ENCODE measurements around the gene ADGRL1. TPM values are rescaled to one million over a fixed set of nuclear protein-coding genes. Genes with fewer than 3 reads are reported as not detected.

ADGRL1 gene
- total RNA-seq, 2 experiments from 2014 or later: 6.3 to 7.7 TPM

- H3K9me3 Mint-ChIP-seq (ENCODE audit: insufficient read depth): no peaks in the 10 kb centered on the region
- peaks cover 8% of the 10 kb centered on the region for H3K36me3 Mint-ChIP-seq (ENCODE audit: low read depth)
- ATAC-seq: peak; percentile 31
Measured at GRCh38 chr19:14166999-14167575, 38.9 kb downstream of the ADGRL1 start.

DNA sequence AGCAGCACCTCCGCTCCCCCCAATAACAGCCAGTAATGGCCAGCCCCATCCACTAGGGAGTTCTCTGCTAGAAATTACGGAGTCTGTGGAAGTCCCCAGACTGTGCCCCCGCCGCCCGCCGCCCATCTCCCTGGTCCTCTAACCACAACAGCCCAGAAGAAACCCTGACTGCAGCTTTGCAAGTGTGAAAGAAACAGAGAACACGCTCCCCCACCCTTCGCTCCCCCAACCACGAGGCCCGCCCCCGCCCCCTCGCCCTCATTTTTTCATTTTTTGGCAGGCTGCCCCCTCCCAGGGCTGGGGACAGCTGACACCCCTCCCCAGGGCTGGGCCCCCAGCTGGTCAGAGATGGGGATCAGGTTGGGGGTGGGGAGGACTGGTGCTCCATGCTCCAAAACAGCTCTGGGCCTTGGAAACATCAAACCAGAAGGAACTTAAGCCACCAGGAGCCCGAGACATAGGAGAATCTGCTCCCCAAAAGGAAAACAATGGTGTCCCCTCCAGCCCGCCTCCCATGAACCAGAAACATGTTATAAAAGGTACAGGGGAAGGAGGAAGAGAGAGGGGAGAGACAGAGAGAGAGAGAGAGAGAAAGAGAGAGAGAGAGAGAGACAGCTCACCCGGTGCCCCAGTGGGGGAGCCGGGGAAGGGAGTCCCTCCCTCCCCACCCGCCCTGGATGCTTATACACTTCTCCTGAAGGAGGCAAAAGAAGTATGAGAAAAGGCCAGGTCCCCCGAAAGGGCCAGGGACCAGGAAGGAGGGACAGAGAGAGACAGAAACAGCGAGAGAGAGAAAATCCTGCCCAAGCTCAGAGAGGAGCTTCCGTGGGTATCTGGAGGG lies 39.8 kb downstream of the ADGRL1 start:
- H3K27me3 Mint-ChIP-seq (ENCODE audit: low read depth): no peaks in the 10 kb centered on the region
- H3K4me1 Mint-ChIP-seq (ENCODE audit: low read depth): peaks cover 33% of the 10 kb centered on the region
- ChIA-PET POLR2A (interaction anchor here (0.7 to 1.2 kb wide), 4 partner anchors 14 to 261 kb away, joined by 3 to 4 read pairs (median 3); partner anchors contain the start of gene ASF1B), CTCF (interaction anchor here (1.0 to 2.0 kb wide), 4 partner anchors 18 to 84 kb away, joined by 3 to 7 read pairs (median 5); partner anchors contain the start of gene ASF1B)
- peak; percentile 5 for ATAC-seq
- H3K4me3 Mint-ChIP-seq: peak overlapping the region; percentile 68
- H3K9me3 Mint-ChIP-seq (ENCODE audit: insufficient read depth): no peaks in the 10 kb centered on the region
- peak overlapping the region; percentile 81 for H3K27ac Mint-ChIP-seq
- DNase-seq: no peak
- H3K36me3 Mint-ChIP-seq (ENCODE audit: low read depth): peaks cover 8% of the 10 kb centered on the region

More at GRCh38 chr19:14166999-14167575, 38.9 kb downstream of the ADGRL1 start:
- H3K27ac Mint-ChIP-seq: peak overlapping the region; percentile 81
- H3K27me3 Mint-ChIP-seq (ENCODE audit: low read depth): no peaks in the 10 kb centered on the region
- CTCF ChIA-PET: interaction anchor here (1.0 to 2.0 kb wide), 5 partner anchors 19 to 85 kb away, joined by 3 to 7 read pairs (median 5); partner anchors contain the start of gene ASF1B
- peak overlapping the region; percentile 68 for H3K4me3 Mint-ChIP-seq
- POLR2A ChIA-PET: interaction anchor here (0.9 to 1.2 kb wide), 4 partner anchors 13 to 325 kb away, joined by 3 to 4 read pairs (median 3); partner anchors contain the start of gene ASF1B
- no peak for DNase-seq
- H3K4me1 Mint-ChIP-seq (ENCODE audit: low read depth): peaks cover 33% of the 10 kb centered on the region

GRCh38 chr19:14164724-14165493 lies 41.1 kb downstream of the ADGRL1 start:
- ATAC-seq (no peak), DNase-seq (no peak)
- Mint-ChIP-seq H3K9me3 (ENCODE audit: insufficient read depth) (no peaks in the 10 kb centered on the region), H3K27ac (no peak overlapping the region), H3K36me3 (ENCODE audit: low read depth) (peaks cover 1% of the 10 kb centered on the region), H3K27me3 (ENCODE audit: low read depth) (no peaks in the 10 kb centered on the region), H3K4me1 (ENCODE audit: low read depth) (peaks cover 30% of the 10 kb centered on the region), H3K4me3 (no peak overlapping the region)
- ChIA-PET POLR2A (no interaction called here), CTCF (interaction anchor here (2.0 kb wide), 1 partner anchor 28 kb away, joined by 7 read pairs; the partner anchor contains the start of gene ASF1B)

GRCh38 chr19:14164082-14164481 lies 41.9 kb downstream of the ADGRL1 start:
- CTCF ChIA-PET: interaction anchor here (0.9 kb wide), 1 partner anchor 27 kb away, joined by 4 read pairs; the partner anchor contains the start of gene ASF1B
- no peak for DNase-seq
- no peak overlapping the region for H3K27ac Mint-ChIP-seq
- no peak overlapping the region for H3K4me3 Mint-ChIP-seq
- POLR2A ChIA-PET: interaction anchor here (0.6 kb wide), 1 partner anchor 118 kb away, joined by 3 read pairs; no protein-coding TSS in a partner anchor
- peaks cover 28% of the 10 kb centered on the region for H3K4me1 Mint-ChIP-seq (ENCODE audit: low read depth)
- H3K36me3 Mint-ChIP-seq (ENCODE audit: low read depth): no peaks in the 10 kb centered on the region
- no peaks in the 10 kb centered on the region for H3K27me3 Mint-ChIP-seq (ENCODE audit: low read depth)
- no peak for ATAC-seq
- no peaks in the 10 kb centered on the region for H3K9me3 Mint-ChIP-seq (ENCODE audit: insufficient read depth)

DNA sequence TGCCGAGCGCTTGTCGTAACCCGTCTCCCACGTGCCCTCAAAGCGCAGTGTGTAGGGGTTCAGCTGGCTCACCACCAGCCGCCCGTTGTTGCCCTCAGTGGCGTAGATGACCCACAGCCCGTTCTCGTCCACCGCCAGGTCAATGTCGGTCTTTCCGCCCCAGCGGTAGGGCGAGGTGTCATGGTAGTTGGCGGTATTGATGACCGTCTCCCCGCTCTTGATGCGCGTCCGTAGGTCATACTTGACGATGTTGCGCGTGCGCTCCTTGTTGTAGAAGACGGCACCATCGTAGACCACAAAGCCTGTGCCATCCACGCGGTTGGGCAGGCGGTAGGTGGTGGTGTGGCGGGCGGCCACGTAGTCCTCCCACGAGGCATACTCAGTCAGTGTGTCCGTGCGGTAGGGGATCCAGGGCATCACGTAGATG lies 43.1 kb downstream of the ADGRL1 start:
- H3K27ac Mint-ChIP-seq: no peak overlapping the region
- CTCF ChIA-PET: no interaction called here
- DNase-seq: no peak

GRCh38 chr19:14161305-14161704 lies 44.7 kb downstream of the ADGRL1 start:
- ChIA-PET POLR2A (interaction anchor here (1.0 kb wide), 1 partner anchor 20 kb away, joined by 4 read pairs; no protein-coding TSS in a partner anchor), CTCF (interaction anchor here (1.3 kb wide), 1 partner anchor 24 kb away, joined by 3 read pairs; no protein-coding TSS in a partner anchor)
- no peak for DNase-seq
- no peaks in the 10 kb centered on the region for H3K9me3 Mint-ChIP-seq (ENCODE audit: insufficient read depth)
- H3K27me3 Mint-ChIP-seq (ENCODE audit: low read depth): no peaks in the 10 kb centered on the region
- H3K36me3 Mint-ChIP-seq (ENCODE audit: low read depth): no peaks in the 10 kb centered on the region
- no peak for ATAC-seq
- H3K27ac Mint-ChIP-seq: no peak overlapping the region
- no peak overlapping the region for H3K4me3 Mint-ChIP-seq
- H3K4me1 Mint-ChIP-seq (ENCODE audit: low read depth): peaks cover 9% of the 10 kb centered on the region

More for the DNA sequence above, 43.1 kb downstream of the ADGRL1 start:
- ATAC-seq: no peak
- POLR2A ChIA-PET: no interaction called here
- Mint-ChIP-seq H3K36me3 (ENCODE audit: low read depth) (no peaks in the 10 kb centered on the region), H3K27me3 (ENCODE audit: low read depth) (no peaks in the 10 kb centered on the region), H3K4me3 (no peak overlapping the region), H3K4me1 (ENCODE audit: low read depth) (peaks cover 21% of the 10 kb centered on the region), H3K9me3 (ENCODE audit: insufficient read depth) (no peaks in the 10 kb centered on the region)

GRCh38 chr19:14160017-14160703 lies 45.8 kb downstream of the ADGRL1 start:
- POLR2A ChIA-PET: interaction anchor here (1.0 kb wide), 1 partner anchor 19 kb away, joined by 4 read pairs; no protein-coding TSS in a partner anchor
- Mint-ChIP-seq H3K4me1 (ENCODE audit: low read depth) (no peaks in the 10 kb centered on the region), H3K27ac (no peak overlapping the region), H3K36me3 (ENCODE audit: low read depth) (no peaks in the 10 kb centered on the region), H3K27me3 (ENCODE audit: low read depth) (no peaks in the 10 kb centered on the region), H3K9me3 (ENCODE audit: insufficient read depth) (no peaks in the 10 kb centered on the region), H3K4me3 (no peak overlapping the region)
- no peak for DNase-seq
- CTCF ChIA-PET: interaction anchor here (1.6 kb wide), 1 partner anchor 23 kb away, joined by 4 read pairs; the partner anchor contains the start of gene ASF1B
- ATAC-seq: no peak

GRCh38 chr19:14159059-14159458 lies 46.9 kb downstream of the ADGRL1 start:
- no peak for DNase-seq
- POLR2A ChIA-PET: interaction anchor here (0.6 kb wide), 1 partner anchor 354 kb away, joined by 3 read pairs; no protein-coding TSS in a partner anchor
- CTCF ChIA-PET: interaction anchor here (1.6 kb wide), 1 partner anchor 22 kb away, joined by 4 read pairs; the partner anchor contains the start of gene ASF1B
- H3K36me3 Mint-ChIP-seq (ENCODE audit: low read depth): no peaks in the 10 kb centered on the region
- no peaks in the 10 kb centered on the region for H3K9me3 Mint-ChIP-seq (ENCODE audit: insufficient read depth)
- no peak overlapping the region for H3K27ac Mint-ChIP-seq
- ATAC-seq: no peak
- H3K4me3 Mint-ChIP-seq: no peak overlapping the region
- H3K4me1 Mint-ChIP-seq (ENCODE audit: low read depth): no peaks in the 10 kb centered on the region
- no peaks in the 10 kb centered on the region for H3K27me3 Mint-ChIP-seq (ENCODE audit: low read depth)

GRCh38 chr19:14158276-14159023 lies 47.5 kb downstream of the ADGRL1 start:
- H3K4me1 Mint-ChIP-seq (ENCODE audit: low read depth): no peaks in the 10 kb centered on the region
- ATAC-seq (no peak), DNase-seq (no peak)
- ChIA-PET CTCF (interaction anchor here (1.6 kb wide), 1 partner anchor 22 kb away, joined by 4 read pairs; the partner anchor contains the start of gene ASF1B), POLR2A (interaction anchor here (0.6 to 1.1 kb wide), 3 partner anchors 9 to 355 kb away, joined by 3 to 5 read pairs (median 3); no protein-coding TSS in a partner anchor)
- no peak overlapping the region for H3K4me3 Mint-ChIP-seq
- H3K9me3 Mint-ChIP-seq (ENCODE audit: insufficient read depth): no peaks in the 10 kb centered on the region
- H3K36me3 Mint-ChIP-seq (ENCODE audit: low read depth): no peaks in the 10 kb centered on the region
- H3K27ac Mint-ChIP-seq: no peak overlapping the region
- H3K27me3 Mint-ChIP-seq (ENCODE audit: low read depth): no peaks in the 10 kb centered on the region

All from activated CD8-positive, alpha-beta T cell treated with anti-CD3 and anti-CD28 coated beads, Interleukin-2, amount 10 ng/mL, durations not matched to agents 7 days and 5 days (primary cell).